ENCODE measurements around the gene ENO1. TPM values are rescaled to one million over a fixed set of nuclear protein-coding genes. Genes with fewer than 3 reads are reported as not detected.

Gene ENO1
- total and polyA plus RNA-seq, 9 of the 15 experiments (the other 6 are each of a cell fraction or from before 2014, with no cell fraction given) = 2,249 to 7,472 (median 2,868) TPM

DNA sequence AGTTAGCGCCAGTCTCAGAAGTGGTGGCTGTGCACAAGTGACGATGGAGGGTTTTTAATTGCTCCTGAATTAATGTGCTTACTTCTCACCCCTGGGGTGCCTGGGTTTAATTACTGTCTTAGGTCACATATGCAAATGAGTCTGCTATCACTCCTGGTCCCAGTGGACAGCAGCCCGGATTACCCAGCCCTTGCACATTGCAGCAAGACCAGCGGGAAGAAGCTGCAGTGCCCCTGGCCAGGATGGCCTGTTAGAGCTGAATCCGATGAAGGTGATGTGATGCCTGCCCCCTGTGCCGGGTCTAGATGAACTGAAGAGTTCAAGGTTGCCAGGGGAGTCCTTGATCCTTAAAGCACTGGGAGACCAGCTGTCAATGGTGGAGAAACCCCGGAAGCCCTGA is 24.2 kb downstream of the ENO1 start (continued):
- TF ChIP-seq SP1 (CRISPR knock-in tag; IDR thresholded peaks at IDR 0.05) (no peak), ZNF239 (CRISPR knock-in tag; IDR thresholded peaks at IDR 0.05) (no peak), MTA3 (IDR thresholded peaks at IDR 0.05; ENCODE audit: borderline replicate concordance) (no peak), RAD51 (IDR thresholded peaks at IDR 0.05; ENCODE audit: borderline replicate concordance, low read depth) (no peak), FOXK2 (conservative IDR thresholded peaks at IDR 0.05 in 1 of 2, IDR thresholded peaks at IDR 0.05 in 1 of 2; ENCODE audit: low read depth in 2 of 2) (no peak), GATA2 (CRISPR knock-in tag; IDR thresholded peaks at IDR 0.05) (no peak), ZBTB7A (IDR thresholded peaks at IDR 0.05; ENCODE audit: borderline replicate concordance, control insufficient read depth, low read depth, low read length) (no peak)
- TF ChIP-seq, protein P1, sequence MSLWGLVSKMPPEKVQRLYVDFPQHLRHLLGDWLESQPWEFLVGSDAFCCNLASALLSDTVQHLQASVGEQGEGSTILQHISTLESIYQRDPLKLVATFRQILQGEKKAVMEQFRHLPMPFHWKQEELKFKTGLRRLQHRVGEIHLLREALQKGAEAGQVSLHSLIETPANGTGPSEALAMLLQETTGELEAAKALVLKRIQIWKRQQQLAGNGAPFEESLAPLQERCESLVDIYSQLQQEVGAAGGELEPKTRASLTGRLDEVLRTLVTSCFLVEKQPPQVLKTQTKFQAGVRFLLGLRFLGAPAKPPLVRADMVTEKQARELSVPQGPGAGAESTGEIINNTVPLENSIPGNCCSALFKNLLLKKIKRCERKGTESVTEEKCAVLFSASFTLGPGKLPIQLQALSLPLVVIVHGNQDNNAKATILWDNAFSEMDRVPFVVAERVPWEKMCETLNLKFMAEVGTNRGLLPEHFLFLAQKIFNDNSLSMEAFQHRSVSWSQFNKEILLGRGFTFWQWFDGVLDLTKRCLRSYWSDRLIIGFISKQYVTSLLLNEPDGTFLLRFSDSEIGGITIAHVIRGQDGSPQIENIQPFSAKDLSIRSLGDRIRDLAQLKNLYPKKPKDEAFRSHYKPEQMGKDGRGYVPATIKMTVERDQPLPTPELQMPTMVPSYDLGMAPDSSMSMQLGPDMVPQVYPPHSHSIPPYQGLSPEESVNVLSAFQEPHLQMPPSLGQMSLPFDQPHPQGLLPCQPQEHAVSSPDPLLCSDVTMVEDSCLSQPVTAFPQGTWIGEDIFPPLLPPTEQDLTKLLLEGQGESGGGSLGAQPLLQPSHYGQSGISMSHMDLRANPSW (CRISPR knock-in tag; IDR thresholded peaks at IDR 0.05) = no peak

DNA sequence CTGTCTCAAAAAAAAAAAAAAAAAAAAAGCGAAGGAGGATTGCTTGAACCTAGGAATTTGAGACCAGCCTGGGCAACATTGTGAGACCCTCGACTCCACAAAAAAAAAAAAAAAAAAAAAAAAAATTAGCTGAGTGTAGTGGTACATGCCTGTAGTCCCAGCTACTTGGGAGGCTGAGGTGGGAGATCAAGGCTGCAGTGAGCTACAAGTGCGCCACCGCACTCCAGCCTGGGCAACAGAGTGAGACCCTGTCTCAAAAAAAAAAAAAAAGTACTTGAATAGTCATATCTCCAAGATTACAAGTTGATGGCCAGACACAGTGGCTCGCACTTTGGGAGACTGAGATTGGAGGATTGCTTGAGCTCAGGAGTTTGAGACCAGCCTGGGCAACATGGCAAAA is 27.4 kb downstream of the ENO1 start:
- Histone ChIP-seq H3K4me1 (replicated peaks in 1 of 2; ENCODE audit: control insufficient read depth in 2 of 2, insufficient read depth in 2 of 2, low read length in 2 of 2) (peaks cover 2 to 11% of the 10 kb centered on the region in 2 experiments; a peak in 2 of 5 replicates), H3K27me3 (ENCODE audit: control insufficient read depth in 2 of 2, insufficient read depth in 2 of 2, low read length in 2 of 2) (no peaks in the 10 kb centered on the region), H3K9me1 (ENCODE audit: control insufficient read depth, insufficient read depth, low read length) (no peaks in the 10 kb centered on the region), H3K9ac (ENCODE audit: insufficient read depth in 1 of 2, low read depth in 2 of 2, low read length in 2 of 2) (no peak overlapping the region), H3K4me3 (no peak overlapping the region), H3K36me3 (ENCODE audit: control insufficient read depth, insufficient read depth, low read length) (no peaks in the 10 kb centered on the region), H3K9me3 (replicated peaks; ENCODE audit: control insufficient read depth, insufficient read depth, low read depth, low read length) (no peaks in the 10 kb centered on the region), H3K4me2 (ENCODE audit: insufficient read depth, low read length) (no peak overlapping the region), H3K79me2 (ENCODE audit: control insufficient read depth, insufficient read depth, low read length) (no peaks in the 10 kb centered on the region), H4K20me1 (replicated peaks; ENCODE audit: control insufficient read depth, insufficient read depth, low read length) (no peaks in the 10 kb centered on the region), H2AFZ (ENCODE audit: low read depth, low read length) (no peak overlapping the region), H3K27ac (ENCODE audit: extremely low read depth, low read depth, low read length) (no peak overlapping the region)
- no TSS peak for BruUV-seq (replicated peaks)
- FAIRE-seq (no peak), DNase-seq (ENCODE audit: extremely low read depth in 1 of 4, low spot score in 3 of 4) (no peak), ATAC-seq (no peak)
- in situ Hi-C loops (cut with MboI) (no loop called here), intact Hi-C loops (cut with micrococcal nuclease) (loop anchor here (10.0 kb wide), 1 partner anchor 54 kb away; no protein-coding TSS in a partner anchor)
- POLR2A ChIA-PET = interaction anchor here (0.6 to 3.8 kb wide), 2 partner anchors 15 to 433 kb away, joined by 4 to 20 read pairs; no protein-coding TSS in a partner anchor
- WGBS (ENCODE audit: insufficient coverage, low coverage, missing lambda C conversion rate) = 33% methylated on average over 4 of the region's 5 CpGs
- TF ChIP-seq ZNF121 (CRISPR knock-in tag; conservative IDR thresholded peaks at IDR 0.05) = peak; percentile 81; the same call in 1 of the 2 replicates
- no peak for TF ChIP-seq CSDE1 (IDR thresholded peaks at IDR 0.05)
- CTCF ChIA-PET (ENCODE audit: low intra/inter-chr PET ratio) = no interaction called here
